Body of pancreas (tissue), 4 donors: Measurements from ENCODE around the gene CLGN. TPM values are rescaled to one million over a fixed set of nuclear protein-coding genes. Genes with fewer than 3 reads are reported as not detected.

Experiments used
- ATAC-seq: fragments of 150-250 bp; one replicate; pipeline ENCODE4 v1.9.1; 2016
- DNase-seq, 4 donors: peaks; one replicate each; pipeline ENCODE4 v3.0.0-alpha.2; 2019
- H3K27ac ChIP-seq, 4 donors: fragments of 200-600 bp; sonication (generic); 1 replicate in 3 of 4; 2 replicates in 1 of 4; pipeline versions ENCODE4 v1.5.1 to v1.6.1; 2016 to 2019; ENCODE audit warnings: mild to moderate bottlenecking in 1 of 4, mixed read lengths in 1 of 4, moderate library complexity in 1 of 4
- H3K27me3 ChIP-seq, 2 donors: fragments of 200-600 bp; sonication (generic); one replicate each; pipeline ENCODE4 v1.6.0; 2016; ENCODE audit warnings: mild to moderate bottlenecking in 1 of 2
- H3K36me3 ChIP-seq, 2 donors: fragments of 200-600 bp; sonication (generic); replicated peaks in 1 of 2; 2 replicates each; pipeline ENCODE4 v1.5.1; 2016; ENCODE audit warnings: low read depth in 2 of 2; ENCODE audit not compliant: insufficient read depth in 1 of 2
- H3K4me1 ChIP-seq: fragments of 200-600 bp; sonication (generic); one replicate; pipeline ENCODE4 v1.6.0; 2016
- H3K4me3 ChIP-seq, 2 donors: fragments of 200-600 bp; sonication (generic); 1 replicate in 1 of 2; 2 replicates in 1 of 2; pipeline ENCODE4 v1.5.1; 2016 to 2019
- H3K9me3 ChIP-seq, 3 donors: fragments of 200-600 bp; sonication (generic); 1 replicate in 2 of 3; 2 replicates in 1 of 3; pipeline ENCODE4 v1.5.1; 2016
- CTCF ChIP-seq, 7 experiments: fragments of 450-650 bp in 4 of 7; fragments of 200-600 bp in 3 of 7; sonication (generic) in 3 of 7; IDR thresholded peaks; one replicate each; pipeline ENCODE4 v1.5.1; 2016 to 2019; ENCODE audit warnings: antibody characterized with exemption in 7 of 7
- POLR2A ChIP-seq, 3 donors: fragments of 450-650 bp; IDR thresholded peaks; one replicate each; pipeline ENCODE4 v1.6.1; 2016; ENCODE audit warnings: antibody characterized with exemption in 3 of 3, mild to moderate bottlenecking in 2 of 3
- WGBS, 2 donors: methylation state at CpG; one replicate each; pipeline ENCODE4 v1.1.5; 2017; 5-methylcytosine and 5-hydroxymethylcytosine counted together
- intact Hi-C: fragments of 100-400 bp; cut with DNase I; formaldehyde crosslinking; loops from one replicate; pipeline ENCODE4 v1.15.1; 2023
- total RNA-seq, 2 donors: library from RNA; depleted of rRNA; stranded (reverse); fragments of >200 nt; gene quantifications; one replicate each; pipeline ENCODE4 v1.1.0, GENCODE V29; 2016

Gene CLGN
- total RNA-seq, 2 donors from 2014 or later: 1.3 to 2.3 TPM

- intact Hi-C loops: no loop called here
- no peak for ATAC-seq
- TF ChIP-seq POLR2A (IDR thresholded peaks at IDR 0.05) (no peak), CTCF (IDR thresholded peaks at IDR 0.05) (no peak)
- no peaks in the 10 kb centered on the region for H3K27me3 ChIP-seq
- H3K4me3 ChIP-seq: no peak overlapping the region
- H3K36me3 ChIP-seq: no peaks in the 10 kb centered on the region
- H3K9me3 ChIP-seq: no peaks in the 10 kb centered on the region
- 90 to 95% methylated on average over 28 of the region's 28 CpGs for WGBS, 2 donors
- no peak overlapping the region for H3K27ac ChIP-seq
- DNase-seq: no peak
- peaks cover 32% of the 10 kb centered on the region for H3K4me1 ChIP-seq
These were observed 76.1 kb downstream of the CLGN start for GRCh38 chr4:140351093-140352075.

DNA sequence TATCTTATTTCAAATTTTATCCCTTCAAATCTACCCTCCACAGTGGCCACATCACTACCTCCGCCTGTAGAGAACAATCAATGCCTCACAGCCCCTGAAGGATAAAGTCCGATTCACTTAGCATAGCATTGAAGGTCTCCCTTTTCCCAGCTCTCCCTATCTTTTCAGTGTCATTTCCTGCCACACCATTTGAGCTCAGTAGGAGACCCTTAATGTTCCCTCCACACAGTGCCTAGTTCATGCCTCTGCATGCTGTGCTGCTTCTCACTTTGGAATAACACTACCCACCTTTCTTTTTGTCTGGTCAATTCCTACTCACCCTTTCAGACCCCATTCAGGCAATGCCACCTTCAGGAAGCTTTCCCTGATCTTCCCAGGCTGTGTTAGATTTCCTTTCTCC lies 77.6 kb downstream of the CLGN start:
- intact Hi-C loops: no loop called here
- no peak for DNase-seq
- no peaks in the 10 kb centered on the region for H3K27me3 ChIP-seq
- H3K27ac ChIP-seq: no peak overlapping the region
- ATAC-seq: no peak
- H3K9me3 ChIP-seq: no peaks in the 10 kb centered on the region
- H3K4me1 ChIP-seq: peaks cover 44% of the 10 kb centered on the region
- no peak overlapping the region for H3K4me3 ChIP-seq
- 71 to 75% methylated on average over 2 of the region's 2 CpGs for WGBS, 2 donors
- no peak for TF ChIP-seq POLR2A (IDR thresholded peaks at IDR 0.05)
- no peak for TF ChIP-seq CTCF (IDR thresholded peaks at IDR 0.05)
- H3K36me3 ChIP-seq: no peaks in the 10 kb centered on the region

DNA sequence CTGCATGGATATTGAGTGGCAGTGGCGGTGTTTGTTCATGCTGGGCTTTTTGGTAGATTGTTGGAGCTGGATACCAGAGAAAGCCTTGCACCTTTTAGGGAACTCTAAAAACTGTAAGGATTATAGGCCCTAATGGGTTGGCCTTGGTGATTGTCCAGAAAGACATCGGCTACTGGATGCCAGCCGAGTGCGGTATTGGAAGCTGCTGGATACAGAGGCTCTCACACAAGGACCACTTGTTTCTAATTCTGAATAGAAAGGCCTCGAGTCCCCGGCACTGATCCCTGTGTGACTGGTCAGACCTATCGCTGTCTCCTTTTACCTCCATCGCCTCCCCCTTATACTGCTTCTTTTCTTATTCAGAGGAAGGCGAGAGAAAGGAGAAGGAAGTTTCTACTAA lies 81.3 kb downstream of the CLGN start:
- Histone ChIP-seq H3K27me3 (no peaks in the 10 kb centered on the region), H3K36me3 (no peaks in the 10 kb centered on the region), H3K4me3 (no peak overlapping the region), H3K4me1 (peaks cover 58% of the 10 kb centered on the region), H3K27ac (peak overlapping the region; percentile 38 to 71 (median 55)), H3K9me3 (no peaks in the 10 kb centered on the region)
- ATAC-seq (no peak), DNase-seq (peak in 2 of 4 donors; percentile 19 to 31)
- intact Hi-C loops: no loop called here
- WGBS, 2 donors: 68 to 74% methylated on average over 9 of the region's 9 CpGs
- TF ChIP-seq CTCF (IDR thresholded peaks at IDR 0.05): no peak
- TF ChIP-seq POLR2A (IDR thresholded peaks at IDR 0.05): no peak

DNA sequence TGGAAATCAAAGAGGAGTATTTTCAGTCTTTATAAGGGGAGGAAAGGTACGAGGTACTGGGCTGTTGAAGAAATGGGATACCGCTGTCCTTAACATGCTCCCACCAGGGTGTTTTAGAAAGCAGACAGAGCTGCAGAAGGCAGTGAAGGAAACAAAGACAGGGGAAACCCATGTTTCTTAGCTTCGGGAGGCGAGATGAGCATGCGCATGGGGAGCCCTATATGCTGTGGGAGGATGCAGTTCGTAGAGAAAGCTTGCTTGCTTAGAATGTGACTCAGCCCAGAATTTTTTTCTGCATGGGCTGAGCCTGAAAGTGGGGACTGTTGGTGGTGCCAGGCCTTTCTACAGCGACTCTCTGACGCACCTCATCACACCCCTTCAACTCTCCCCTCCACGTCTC lies 82.8 kb downstream of the CLGN start:
- DNase-seq: peak; percentile 34 to 75 (median 52)
- Histone ChIP-seq H3K4me3 (no peak overlapping the region), H3K4me1 (peaks cover 54% of the 10 kb centered on the region), H3K27ac (peak overlapping the region; percentile 48 to 85 (median 70)), H3K9me3 (no peaks in the 10 kb centered on the region), H3K36me3 (no peaks in the 10 kb centered on the region), H3K27me3 (no peaks in the 10 kb centered on the region)
- TF ChIP-seq POLR2A (IDR thresholded peaks at IDR 0.05) (peak in 1 of 3 donors; percentile 2), CTCF (IDR thresholded peaks at IDR 0.05) (no peak)
- no peak for ATAC-seq
- 26 to 30% methylated on average over 9 of the region's 9 CpGs for WGBS, 2 donors
- intact Hi-C loops: no loop called here
